ENCODE results near the gene TMEM273.

Gene TMEM273

DNA sequence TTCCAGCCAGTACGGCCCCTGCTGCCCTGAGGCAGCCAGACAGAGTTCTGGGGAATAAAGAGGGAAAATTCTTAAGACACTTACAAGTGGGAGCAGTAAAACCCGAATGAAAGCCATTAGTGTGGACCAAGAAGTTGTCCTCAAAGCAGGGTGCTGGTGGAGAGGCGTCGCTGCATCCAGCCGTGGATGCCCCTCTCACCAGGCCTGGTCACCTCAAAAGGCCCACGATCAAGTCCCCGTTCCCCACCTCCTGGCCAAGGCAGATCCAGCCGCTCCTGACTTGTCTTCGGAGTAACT is 73.5 kb downstream of the TMEM273 start:
- DNase-seq = no peak

DNA sequence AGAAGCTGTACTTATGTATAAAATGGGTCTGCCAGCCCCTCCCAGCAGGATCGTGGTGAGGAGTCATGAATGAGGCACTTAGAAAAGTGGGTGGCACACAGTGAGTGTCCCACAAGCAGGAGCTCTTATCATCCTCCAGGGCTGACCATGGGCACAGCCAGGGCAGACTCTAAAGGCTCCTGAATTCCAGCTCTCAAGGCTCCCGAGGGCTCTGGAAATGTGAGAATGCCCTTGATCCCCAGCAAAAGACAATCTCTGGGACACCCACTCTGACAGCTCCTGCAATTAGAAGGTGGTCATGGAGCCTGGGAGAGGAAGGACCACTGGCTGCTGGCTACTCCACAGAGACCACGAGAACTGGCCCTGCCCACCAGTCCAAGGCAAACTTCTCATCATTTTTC is 74.5 kb downstream of the TMEM273 start:
- DNase-seq = no peak

DNA sequence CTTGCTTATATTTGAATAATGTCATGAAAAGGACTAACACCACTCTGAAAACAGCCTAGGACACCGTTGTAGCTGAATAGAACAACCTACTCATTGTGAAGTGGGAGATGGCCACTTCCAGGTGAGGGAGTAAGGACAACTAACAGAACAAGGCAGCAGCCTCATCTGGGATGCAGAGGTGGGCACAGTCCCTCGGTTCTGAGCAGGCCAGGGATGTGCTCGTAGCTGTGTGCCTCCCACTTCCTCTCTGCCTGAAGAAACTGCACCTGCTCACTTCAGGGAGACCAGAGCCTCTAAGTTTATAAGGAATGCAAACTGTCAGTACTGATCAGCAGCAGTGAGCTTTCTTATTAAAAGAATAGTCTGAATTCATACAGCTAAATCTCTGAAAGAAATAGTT is 75.3 kb downstream of the TMEM273 start:
- no peak for DNase-seq

DNA sequence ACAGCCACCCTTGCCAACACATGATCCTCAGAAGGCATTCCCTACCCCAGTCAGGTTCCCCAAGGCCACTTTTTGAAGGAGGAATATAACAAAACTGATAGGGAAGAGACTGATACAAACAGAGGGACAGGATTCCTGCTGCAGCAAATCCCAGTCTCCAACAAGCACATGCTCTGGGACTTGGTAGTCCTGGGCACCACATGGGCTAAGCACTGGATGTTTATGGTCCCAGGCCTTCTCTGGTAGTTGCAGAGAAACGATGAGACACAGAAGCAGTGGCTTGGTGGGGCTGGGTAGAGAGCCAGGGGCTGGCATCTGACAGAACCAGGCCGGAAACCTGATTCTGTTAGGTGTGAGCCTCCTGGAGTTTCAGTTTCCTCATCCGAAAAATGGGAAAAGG is 76.1 kb downstream of the TMEM273 start:
- DNase-seq = no peak

DNA sequence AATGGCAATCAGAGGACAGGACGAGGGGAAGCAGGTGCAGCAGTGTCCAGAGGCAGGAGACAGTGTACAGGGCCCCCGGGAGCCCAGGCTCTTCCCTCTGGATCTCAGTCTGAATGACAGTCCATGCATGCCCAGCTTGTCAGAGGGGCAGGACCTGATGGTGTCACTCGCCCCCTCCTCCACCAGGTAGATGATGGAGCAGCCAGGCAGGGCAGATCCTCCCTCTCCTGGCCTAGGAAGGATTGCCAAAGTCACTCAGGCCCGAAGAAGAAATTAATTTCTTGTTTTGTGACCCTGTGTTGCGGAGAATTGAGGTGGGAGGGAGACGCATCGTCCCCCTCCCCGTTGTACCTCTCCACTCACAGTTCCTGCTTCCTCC is 76.9 kb downstream of the TMEM273 start:
- no peak for DNase-seq

DNA sequence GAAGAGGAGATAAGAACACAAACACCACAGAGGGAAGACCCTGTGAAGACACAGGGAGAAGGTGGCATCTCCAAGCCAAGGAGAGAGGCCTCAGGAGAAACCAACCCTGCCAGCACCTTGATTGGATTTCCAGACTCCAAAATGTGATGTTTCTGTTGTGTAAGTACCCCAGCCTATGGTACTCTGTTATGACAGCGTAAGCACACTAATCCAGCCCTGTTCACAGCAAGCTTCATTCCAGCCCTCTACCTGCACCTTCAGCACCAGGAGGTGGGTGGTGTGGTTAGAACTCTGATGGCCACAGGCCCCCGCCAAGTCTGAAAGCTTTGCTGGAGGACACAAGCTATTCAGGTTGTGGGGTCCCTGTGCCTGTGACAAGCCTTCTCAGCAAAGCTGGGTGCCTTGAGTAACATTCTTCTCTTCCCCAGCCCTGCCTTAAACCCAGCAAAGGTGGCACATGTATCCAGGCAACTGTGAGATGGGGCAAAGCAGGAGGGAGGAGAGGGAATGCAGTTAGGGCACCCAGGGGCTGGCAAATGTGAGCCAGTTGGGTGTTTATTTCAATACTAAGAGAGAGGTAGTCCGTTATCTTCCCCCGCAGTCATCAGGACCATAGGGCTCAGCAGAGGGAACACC is 77.4 kb downstream of the TMEM273 start:
- no peak for DNase-seq

DNA sequence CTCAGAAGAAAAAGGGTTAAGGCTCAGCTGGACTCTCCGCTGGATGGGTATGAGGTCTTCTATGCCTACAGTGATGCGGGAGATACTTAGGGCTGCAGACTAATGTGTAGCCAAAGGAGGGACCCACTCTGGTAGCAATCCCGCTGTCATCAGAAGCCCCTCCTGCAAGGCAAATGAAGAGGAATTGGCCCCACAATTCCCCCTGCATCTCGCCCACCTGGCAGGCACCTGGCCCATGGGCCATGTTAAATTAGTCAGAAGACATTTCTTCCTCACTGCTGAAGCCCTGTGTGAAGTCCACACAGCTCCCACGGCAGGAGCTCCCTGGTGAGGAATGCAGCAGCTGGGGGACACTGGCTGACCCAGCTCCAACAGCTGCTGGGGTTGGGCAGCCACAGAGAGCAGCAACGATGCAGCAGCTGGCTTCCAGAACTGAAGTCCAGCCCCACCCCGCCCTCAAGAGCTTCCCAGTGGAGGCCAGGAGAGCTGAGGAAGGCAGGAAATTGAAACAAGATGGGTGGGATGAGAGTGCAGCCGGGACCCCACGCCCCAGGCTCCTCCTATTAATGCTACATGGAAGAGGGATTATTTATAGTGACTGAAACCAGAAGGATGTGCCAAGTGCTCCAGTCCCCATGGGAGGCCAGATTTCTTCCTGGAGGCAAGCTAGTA is 78.4 kb downstream of the TMEM273 start:
- no peak for DNase-seq

DNA sequence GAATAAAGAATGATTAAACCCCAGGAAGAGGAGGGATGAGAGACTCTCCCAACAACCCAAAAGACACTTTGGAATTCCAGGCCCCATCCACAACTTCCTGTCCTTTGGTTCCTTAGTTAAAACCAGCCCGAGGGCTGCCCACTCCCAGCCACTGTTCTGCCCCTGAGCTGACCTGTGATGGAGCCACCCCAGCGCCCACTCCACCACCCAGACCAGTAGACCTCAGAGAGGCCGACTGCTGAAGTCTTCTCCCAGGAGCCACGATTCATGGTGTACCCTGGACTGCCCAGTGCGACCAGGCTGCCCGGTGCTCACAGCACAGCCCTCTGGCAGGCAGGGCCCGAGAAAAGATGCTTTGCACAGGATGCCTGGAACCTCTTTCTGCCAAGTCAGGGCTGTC is 79.5 kb downstream of the TMEM273 start:
- DNase-seq = no peak

DNA sequence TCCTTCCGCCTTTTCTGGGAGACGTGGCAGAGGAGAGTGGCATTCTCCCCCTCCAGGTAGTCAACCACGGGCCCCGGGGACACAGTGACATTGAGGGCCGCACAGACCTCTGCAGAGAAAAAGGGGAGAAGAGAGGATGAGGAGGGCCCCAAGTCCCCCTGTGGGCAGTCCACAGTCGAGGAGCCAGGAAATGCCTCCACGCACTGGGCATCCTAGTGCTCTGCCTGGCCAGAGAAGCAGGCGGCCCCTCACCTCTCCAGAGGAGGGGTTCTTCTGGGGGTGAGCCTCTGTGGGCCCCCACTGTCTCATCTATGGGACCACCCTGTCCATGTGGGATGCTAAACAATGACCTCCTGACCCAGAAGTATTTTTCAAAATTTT is 80.3 kb downstream of the TMEM273 start:
- no peak for DNase-seq

DNA sequence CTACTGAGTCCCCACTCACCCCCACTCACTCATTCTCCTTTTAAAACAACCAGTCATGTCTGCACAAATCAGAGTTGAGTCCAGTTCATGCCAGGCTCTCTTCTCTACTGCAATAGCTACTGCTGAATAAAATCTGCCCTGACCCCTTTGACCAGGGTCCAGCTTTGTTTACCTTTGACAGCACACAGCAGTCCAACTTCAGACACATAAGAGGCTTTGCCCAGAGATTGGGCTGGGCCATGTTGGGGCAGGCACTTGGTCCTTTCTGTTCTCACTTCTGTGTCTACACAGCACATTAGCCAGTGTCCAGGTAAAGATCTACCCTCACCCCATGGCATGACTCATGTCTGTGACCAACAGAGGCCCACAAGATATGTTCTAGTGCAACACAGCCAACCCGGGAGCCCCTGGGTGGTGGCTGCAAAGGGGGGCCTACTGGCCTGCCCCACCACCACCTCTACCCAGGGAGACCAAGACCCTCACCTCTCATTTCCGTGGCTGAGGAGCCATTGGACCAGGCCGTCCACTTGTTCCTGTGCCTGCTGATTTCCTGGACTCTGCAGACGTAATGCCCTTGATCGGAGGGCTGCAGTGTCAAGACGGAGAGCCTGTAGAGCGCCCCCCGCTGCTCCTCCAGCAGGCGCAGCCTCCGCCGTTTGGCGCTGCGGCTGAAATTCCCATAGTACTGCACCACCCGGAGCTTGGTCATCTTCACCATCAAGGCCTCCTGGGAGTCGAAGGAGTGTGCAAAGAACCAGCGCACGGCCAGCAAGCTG is 80.9 kb downstream of the TMEM273 start:
- no peak for DNase-seq

DNA sequence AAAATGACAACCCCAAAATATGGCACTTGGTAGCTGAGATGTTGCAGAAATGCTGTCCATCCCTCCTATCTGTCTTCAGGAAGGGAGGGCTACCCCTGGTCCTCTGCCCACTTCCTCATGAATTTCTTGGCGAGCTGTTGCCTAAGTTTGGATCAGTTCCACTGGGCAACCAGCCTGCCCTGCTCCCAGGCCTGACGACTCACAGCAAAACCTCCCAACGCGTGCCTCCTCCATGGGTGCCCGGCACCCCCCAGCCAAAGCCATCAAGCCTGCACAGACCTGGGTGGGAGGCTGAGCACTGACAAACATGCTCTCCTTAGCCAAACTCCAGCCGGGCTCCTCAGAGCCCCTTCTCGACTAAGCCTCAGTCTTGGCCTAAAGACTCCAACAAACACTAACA is 81.7 kb downstream of the TMEM273 start:
- DNase-seq = no peak

DNA sequence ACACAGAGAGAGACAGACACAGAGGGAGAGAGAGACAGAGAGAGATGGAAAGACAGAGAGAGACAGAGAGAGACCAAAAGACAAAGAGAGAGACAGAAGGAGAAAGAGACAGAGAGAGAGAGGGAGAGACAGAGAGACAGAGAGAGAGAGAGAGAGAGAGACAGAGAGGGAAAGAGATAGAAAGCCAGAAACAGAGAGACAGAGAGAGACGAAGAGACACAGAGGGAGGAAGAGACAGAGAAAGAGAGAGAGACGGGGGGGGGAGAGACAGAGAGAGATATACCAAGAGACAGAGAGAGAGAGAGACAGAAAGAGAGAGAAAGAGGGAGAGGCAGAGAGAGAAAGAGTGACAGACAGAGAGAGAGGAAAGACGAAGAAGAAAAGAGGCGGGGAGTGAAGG is 83.1 kb downstream of the TMEM273 start:
- no peak for DNase-seq

Data from NCI-H1436 treated with DMSO at 0.1 percent for 48 hours (cell line).